ENCODE results near the gene ANKRD37. TPM values are rescaled to one million over a fixed set of nuclear protein-coding genes. Genes with fewer than 3 reads are reported as not detected.
"Not testable (repeated sequence)": the region's sequence is repeated elsewhere in the genome, so short reads cannot be mapped to it uniquely, and the experiment has no call there.

The ANKRD37 gene
- total RNA-seq, 1 donor from 2014 or later = 3.6 TPM

- H3K9me3 Mint-ChIP-seq = no peaks in the 10 kb centered on the region
- no peaks in the 10 kb centered on the region for H3K4me1 Mint-ChIP-seq (ENCODE audit: unreplicated experiment)
- no peak for DNase-seq (ENCODE audit: extremely low spot score, unreplicated experiment)
- TF ChIP-seq CTCF (conservative IDR thresholded peaks at IDR 0.05) = no peak
- no peak overlapping the region for H3K4me3 Mint-ChIP-seq
- no peaks in the 10 kb centered on the region for H3K27me3 Mint-ChIP-seq
- H3K36me3 Mint-ChIP-seq = no peaks in the 10 kb centered on the region
- H3K27ac Mint-ChIP-seq = no peak overlapping the region
Measured at GRCh38 chr4:185361872-185362271, 34.8 kb upstream of the ANKRD37 start.

GRCh38 chr4:185362570-185362969 is 34.1 kb upstream of the ANKRD37 start:
- H3K27ac Mint-ChIP-seq; DNase-seq (ENCODE audit: extremely low spot score, unreplicated experiment); H3K27me3 Mint-ChIP-seq; H3K9me3 Mint-ChIP-seq; H3K4me1 Mint-ChIP-seq (ENCODE audit: unreplicated experiment); H3K4me3 Mint-ChIP-seq; H3K36me3 Mint-ChIP-seq: not testable (repeated sequence)

GRCh38 chr4:185363251-185363650 is 33.4 kb upstream of the ANKRD37 start:
- TF ChIP-seq CTCF (conservative IDR thresholded peaks at IDR 0.05) = no peak
- Mint-ChIP-seq H3K27me3 (no peaks in the 10 kb centered on the region), H3K27ac (no peak overlapping the region), H3K36me3 (no peaks in the 10 kb centered on the region), H3K9me3 (no peaks in the 10 kb centered on the region), H3K4me1 (ENCODE audit: unreplicated experiment) (no peaks in the 10 kb centered on the region), H3K4me3 (no peak overlapping the region)
- DNase-seq (ENCODE audit: extremely low spot score, unreplicated experiment) = no peak

- H3K9me3 Mint-ChIP-seq = no peaks in the 10 kb centered on the region
- no peaks in the 10 kb centered on the region for H3K27me3 Mint-ChIP-seq
- no peaks in the 10 kb centered on the region for H3K36me3 Mint-ChIP-seq
- no peak for TF ChIP-seq CTCF (conservative IDR thresholded peaks at IDR 0.05)
- DNase-seq (ENCODE audit: extremely low spot score, unreplicated experiment) = no peak
- H3K4me1 Mint-ChIP-seq (ENCODE audit: unreplicated experiment) = no peaks in the 10 kb centered on the region
- H3K27ac Mint-ChIP-seq = no peak overlapping the region
- H3K4me3 Mint-ChIP-seq = no peak overlapping the region
Measured at GRCh38 chr4:185364886-185365285, 31.8 kb upstream of the ANKRD37 start.

- Mint-ChIP-seq H3K4me3 (no peak overlapping the region), H3K36me3 (peaks cover 6% of the 10 kb centered on the region), H3K9me3 (no peaks in the 10 kb centered on the region), H3K27ac (no peak overlapping the region), H3K4me1 (ENCODE audit: unreplicated experiment) (no peaks in the 10 kb centered on the region), H3K27me3 (no peaks in the 10 kb centered on the region)
- DNase-seq (ENCODE audit: extremely low spot score, unreplicated experiment) = no peak
- no peak for TF ChIP-seq CTCF (conservative IDR thresholded peaks at IDR 0.05)
Measured at GRCh38 chr4:185369731-185370130, 26.9 kb upstream of the ANKRD37 start.

GRCh38 chr4:185370268-185370949 is 26.2 kb upstream of the ANKRD37 start:
- no peak for DNase-seq (ENCODE audit: extremely low spot score, unreplicated experiment)
- Mint-ChIP-seq H3K27ac (no peak overlapping the region), H3K27me3 (no peaks in the 10 kb centered on the region), H3K4me1 (ENCODE audit: unreplicated experiment) (no peaks in the 10 kb centered on the region), H3K9me3 (no peaks in the 10 kb centered on the region), H3K36me3 (peaks cover 8% of the 10 kb centered on the region), H3K4me3 (no peak overlapping the region)
- TF ChIP-seq CTCF (conservative IDR thresholded peaks at IDR 0.05) = no peak

Data from type B pancreatic cell (in vitro differentiated cells).